HTR-8/SVneo (cell line): ENCODE results near the gene STRIT1.
A peak's percentile ranks its signal among the peaks of the same experiment; 100 is the strongest.
"Not testable (repeated sequence)": the region's sequence is repeated elsewhere in the genome, so short reads cannot be mapped to it uniquely, and the experiment has no call there.

ENCODE experiments used
- DNase-seq: peaks from one replicate; pipeline ENCODE4 v3.0.0; 2011; ENCODE audit warnings: low spot score, mixed read lengths; ENCODE audit not compliant: insufficient read length
- FAIRE-seq: peaks from 2 replicates; lab custom pipeline; 2011; peaks lifted over from hg19 to GRCh38; lab: Jason Lieb, UNC

STRIT1 gene

DNA sequence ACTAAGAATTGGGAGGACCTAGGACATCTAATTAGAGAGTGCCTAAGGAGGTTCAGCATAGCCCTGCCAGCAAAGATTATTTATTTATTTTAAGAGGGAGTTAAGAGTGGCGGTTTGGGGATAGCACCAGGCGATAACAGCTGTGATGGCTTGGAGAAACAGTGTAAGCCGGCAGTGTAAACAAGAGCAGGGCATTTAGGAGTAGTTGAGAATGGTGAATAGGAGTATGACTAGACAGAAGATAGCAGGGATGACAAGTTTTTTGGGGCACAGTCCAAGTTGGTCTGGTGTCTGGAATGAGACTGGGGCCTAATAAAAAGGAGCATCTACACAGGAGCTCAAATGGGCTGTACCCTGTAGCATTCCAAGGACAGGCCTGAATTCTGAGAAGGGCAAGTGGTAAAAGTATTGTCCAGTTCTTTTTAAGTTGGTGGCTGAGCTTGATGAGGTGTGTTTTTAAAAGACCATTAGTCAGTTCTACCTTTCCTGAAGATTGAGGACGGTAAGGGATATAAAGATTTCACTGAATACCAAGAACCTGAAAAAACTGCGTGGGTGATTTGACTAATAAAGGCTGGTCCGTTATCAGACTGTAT lies 18.2 kb downstream of the STRIT1 start:
- DNase-seq, result not testable (repeated sequence)

DNA sequence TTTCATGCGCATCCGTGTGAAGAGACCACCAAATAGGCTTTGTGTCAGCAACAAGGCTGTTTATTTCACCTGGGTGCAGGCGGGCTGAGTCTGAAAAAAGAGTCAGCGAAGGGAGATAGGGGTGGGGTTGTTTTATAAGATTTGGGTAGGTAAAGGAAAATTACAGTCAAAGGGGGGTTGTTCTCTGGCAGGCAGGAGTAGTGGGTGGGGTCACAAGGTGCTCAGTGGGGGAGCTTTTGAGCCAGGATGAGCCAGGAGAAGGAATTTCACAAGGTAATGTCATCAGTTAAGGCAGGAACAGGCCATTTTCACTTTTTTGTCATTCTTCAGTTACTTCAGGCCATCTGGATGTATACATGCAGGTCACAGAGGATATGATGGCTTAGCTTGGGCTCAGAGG lies 19.0 kb downstream of the STRIT1 start:
- FAIRE-seq, DNase-seq: not testable (repeated sequence)

More for the DNA sequence above, 18.2 kb downstream of the STRIT1 start:
- FAIRE-seq, result not testable (repeated sequence)

DNA sequence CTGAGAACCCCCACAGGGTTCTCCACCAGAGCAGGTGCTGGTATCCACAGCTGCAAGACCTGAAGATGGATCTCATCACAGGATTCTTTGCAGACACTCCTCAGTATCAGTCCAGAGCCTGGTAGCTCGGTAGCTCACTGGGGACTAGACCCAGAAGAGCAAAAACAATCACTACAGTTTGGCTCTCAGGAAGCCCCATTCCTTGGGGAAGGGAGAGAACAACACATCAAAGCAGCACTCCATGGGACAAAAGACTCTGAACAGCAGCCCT lies 22.2 kb downstream of the STRIT1 start:
- DNase-seq, result no peak
- FAIRE-seq, result no peak

DNA sequence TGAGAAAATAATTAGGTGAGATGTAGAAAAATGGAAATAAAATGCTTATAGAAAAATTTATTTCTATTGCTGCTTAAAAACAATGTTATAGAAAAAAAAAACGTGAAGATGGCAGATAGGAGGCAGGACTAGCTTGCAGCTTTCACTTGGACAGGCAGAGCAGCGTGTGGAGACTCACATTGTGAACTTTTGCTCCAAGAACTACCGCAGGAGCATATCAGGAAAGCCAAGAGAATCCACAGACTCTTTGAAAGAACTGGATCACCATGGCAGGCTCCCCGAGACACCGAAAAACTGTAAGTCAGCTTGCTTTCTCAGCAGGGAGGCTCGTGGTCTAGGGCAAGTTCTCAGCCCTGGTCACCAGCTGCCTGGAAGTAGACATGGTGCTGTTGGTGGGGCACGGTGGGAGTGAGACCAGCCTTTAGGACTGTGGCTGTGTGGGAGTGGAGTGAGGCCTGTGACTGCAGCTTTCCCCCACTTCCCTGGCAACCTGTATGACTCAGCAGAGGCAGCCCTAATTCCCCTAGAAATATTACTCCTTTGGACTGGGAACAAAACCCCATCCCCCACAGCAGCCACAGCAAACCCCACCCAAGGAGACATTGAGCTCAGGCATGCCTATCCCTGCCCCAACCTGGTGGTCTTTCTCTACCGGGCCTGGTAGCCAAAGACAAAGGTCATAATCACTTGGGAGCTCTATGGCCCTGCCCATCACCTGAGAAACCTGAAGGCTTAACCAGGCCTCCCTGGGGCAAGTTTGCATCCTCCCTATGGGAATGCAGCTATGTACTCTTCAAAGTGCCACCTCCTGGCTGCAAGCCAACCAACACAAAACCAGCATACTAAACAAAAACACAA lies 22.8 kb downstream of the STRIT1 start:
- DNase-seq (no peak), FAIRE-seq (no peak)

DNA sequence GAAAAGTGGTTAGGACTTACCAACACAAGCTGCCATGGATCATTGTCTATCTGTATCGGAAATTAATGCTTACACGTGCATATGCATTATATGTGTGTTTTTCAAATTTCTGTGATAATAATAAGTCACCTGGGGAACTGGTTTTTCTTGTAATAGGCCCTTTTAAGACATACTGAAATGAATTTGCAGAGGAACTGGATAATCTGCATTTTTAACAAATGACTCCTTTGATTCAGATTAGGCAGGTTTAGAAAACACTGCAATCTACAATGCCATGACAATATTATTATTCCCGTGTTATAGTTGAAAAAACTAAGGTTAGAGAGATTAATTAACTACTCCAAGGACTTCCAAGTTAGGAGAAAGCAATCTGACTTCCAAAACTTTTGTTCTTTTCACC lies 23.4 kb downstream of the STRIT1 start:
- FAIRE-seq, result no peak
- no peak for DNase-seq

DNA sequence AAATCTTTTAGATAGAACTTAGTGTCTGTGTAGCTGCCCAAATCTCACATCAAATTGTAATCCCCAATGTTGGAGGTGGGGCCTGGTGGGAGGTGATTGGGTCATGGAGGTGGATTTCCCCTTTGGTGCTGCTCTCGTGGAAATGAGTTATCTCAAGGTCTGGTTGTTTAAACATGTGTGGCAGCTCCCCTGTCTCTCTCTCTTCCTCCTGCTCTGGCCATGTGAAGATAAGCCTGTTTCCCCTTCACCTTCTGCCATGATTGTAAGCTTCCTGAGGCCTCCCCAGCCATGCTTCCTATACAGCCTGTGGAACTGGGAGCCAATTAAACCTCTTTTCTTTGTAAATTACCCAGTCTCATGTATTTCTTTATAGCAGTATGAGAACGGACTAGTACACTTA lies 30.6 kb downstream of the STRIT1 start:
- FAIRE-seq, DNase-seq: not testable (repeated sequence)

DNA sequence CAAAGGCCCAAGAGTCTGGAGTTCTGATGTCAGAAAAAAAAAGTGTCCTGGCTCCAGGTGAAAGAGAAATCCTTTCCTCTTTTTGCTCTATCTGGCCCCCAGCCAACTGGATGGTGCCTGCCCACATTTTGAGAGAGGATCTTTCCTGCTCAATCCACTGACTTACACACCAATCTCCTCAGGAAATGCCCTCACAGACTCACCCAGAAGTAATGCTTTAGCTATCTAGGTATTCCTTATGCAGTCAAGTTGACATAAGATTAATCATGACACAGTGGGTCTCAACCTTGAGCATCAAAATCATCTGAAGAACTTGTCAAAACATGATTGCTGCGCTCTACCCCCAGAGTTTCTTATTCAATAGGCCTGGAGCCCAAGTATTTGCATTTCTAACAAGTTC lies 31.2 kb downstream of the STRIT1 start:
- DNase-seq, result no peak
- FAIRE-seq, result no peak

DNA sequence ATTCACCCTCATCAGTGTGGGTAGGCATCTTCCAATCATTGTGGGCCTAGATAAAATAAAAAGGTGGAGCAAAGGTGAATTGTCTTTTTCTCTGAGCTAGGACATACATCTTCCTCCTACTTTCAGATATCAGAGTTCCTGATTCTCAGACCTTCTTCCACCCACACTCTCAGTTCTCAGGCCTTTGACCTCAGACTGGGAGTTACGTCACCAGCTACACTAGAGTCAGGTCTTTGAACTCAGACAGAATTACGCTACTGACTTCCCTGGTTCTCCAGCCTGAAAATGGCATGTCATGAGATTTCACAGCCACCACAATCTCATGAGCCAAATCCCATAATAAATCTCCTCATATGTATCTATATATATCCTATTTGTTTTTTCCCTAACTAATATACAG lies 39.0 kb downstream of the STRIT1 start:
- no peak for DNase-seq
- no peak for FAIRE-seq

DNA sequence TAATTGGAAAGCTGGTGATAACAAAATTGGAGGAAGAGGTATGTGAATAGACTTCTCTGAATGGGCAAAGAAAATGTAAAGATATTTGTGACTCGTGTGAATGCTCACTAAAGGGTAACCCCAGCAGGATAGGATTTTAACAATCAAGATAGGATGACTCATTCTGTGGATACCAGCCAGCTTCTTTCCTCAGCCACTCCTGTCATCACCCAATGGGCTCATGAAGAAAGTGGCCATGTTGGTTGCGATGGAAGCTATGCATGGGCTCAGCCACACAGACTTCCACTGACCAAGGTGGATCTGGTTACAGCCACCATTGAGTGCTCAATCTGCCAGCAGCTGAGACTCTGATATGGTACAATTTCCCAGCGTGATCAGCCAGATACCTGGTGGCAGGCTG lies 40.9 kb downstream of the STRIT1 start:
- FAIRE-seq, result peak; percentile 4

DNA sequence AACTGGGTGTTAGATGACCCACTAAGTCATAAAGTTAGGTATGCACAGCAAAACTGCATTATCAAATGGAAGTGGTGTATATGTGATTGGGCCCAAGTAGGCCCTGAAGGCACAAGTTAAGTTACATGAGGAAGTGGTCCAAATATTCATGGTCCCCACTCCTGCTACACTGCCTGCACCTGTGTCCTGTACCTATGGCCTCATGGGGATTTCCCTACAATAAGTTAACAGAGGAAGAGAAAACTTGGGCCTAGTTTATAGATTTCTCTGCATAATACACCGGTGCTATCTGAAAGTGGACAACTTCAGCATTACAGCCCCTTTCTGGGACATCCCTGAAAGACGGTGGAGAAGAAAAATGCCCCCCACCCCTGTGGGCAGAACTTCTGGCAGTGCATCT lies 41.5 kb downstream of the STRIT1 start:
- FAIRE-seq (no peak), DNase-seq (no peak)

More for the DNA sequence above, 40.9 kb downstream of the STRIT1 start:
- DNase-seq, result no peak

DNA sequence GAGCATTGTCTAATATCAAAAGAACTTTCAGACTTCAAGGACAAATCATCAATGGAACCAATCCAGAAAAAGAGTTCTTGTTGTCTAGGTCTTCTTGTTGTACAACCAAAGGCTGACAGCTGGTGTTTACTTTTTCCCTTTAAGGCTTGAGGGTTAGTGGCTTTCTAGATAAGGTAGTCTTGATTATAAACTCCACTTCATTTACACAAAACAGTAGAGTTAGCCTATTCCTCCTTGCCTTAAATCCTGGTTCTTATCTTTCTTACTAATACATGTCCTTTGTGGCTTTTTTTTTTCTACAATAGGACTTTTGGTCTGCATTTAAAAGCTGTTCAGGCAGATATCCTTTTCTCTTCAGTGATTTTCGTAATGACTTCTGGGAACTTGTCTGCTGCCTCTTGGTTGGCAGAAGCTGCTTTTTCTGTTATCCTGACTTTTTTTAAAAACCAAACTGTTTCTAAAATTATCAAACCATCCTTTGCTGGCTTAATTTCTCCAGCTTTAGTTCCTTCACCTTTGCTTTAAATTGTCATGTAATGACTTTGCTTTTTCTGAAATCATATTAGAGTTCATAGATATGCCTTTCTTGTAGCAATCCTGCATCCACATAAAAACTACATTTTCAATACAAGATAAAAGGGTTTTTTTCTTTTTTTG lies 44.8 kb downstream of the STRIT1 start:
- FAIRE-seq (no peak), DNase-seq (no peak)

DNA sequence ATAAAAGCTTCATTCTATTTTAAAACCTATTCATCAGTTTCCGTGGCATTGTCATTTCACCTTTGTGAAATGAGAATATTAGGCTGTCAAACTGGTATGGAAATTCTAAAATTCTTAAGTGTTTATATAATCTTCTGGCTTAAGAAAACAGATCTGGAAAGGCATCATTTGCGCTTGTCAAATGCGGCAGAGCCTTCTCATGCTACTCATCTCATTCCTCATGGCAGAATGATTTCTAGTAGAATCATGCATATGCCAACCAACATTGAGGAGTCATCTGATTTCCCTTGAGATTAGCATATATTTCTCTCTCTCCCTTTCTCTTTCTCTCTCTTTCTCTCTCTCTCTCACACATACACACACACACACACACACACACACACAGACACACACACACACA lies 48.8 kb downstream of the STRIT1 start:
- DNase-seq (no peak), FAIRE-seq (no peak)

DNA sequence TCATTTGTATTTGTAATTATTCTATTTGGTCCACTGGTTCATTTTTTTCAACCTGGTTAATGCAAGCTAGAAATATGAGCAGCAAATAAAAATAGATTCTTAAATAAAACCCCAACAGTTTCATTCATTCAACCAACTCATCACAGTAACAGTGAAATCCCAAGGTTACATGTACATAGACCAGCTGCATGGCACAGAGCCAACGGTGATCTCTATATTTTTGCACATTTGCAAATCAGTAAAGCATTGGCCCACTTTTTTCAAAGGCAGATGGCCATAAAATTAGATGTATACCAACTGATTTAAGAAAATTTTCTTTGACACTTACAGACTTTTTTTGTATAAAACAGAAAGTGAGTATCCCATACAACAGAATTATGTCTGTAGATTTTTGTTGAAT lies 49.3 kb downstream of the STRIT1 start:
- DNase-seq (no peak), FAIRE-seq (no peak)

DNA sequence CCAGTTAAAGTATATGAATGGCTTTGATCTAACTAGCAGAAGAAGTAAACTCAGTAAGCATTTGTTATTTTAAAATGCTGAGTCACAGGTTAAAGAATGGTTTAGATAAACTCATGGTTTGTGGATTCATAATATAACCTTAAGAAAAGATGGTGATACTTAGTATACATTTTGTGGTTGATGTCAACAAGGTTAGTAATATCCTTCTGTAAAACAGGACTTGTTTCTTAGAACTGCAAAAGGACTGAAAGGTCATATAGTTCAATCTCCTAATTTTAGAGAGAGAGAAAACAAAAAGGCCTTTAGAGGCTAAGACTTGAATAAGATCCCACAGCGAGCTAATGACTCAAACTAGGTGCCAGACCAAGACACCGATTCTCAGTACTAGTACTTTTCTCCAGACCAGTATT lies 50.0 kb downstream of the STRIT1 start:
- FAIRE-seq, result no peak
- no peak for DNase-seq

DNA sequence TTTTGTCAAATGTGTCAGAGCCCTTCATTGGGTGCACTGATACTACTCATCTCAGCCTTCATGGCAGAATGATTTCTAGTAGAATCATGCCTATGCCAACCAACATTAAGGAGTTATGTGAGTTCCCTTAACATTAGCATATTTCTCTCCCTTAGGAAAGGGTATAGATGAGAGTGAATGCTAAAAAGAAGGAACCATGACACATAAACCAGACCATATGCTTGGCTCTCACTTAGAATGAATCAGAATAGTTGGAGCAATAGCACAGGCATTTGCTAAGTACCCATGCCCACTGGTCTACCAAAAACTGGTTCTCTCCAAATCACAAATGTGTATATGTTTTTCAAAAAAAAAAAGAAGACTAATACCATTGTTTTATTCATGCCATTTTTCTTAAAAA lies 51.1 kb downstream of the STRIT1 start:
- FAIRE-seq (no peak), DNase-seq (no peak)

DNA sequence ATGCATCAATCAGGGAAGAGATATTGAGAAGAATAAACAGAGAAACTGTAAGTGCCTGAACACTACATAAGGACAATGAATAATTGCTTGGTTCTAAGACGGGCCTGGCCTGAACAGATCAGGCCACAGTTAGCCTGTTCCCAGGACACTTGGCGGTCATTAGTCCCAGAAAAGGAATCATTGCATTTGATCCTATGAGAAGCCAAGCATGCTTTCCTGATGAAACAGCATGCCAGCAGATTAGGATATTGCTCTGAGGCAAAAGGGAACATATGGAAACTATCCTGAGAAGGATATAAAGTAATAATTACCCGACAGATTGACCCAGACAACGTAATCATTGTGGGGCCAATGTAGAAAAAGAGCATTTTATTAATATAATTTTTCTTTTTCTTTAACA lies 51.9 kb downstream of the STRIT1 start:
- FAIRE-seq (no peak), DNase-seq (no peak)
